ENCODE measurements around the gene DNAJC22. TPM values are rescaled to one million over a fixed set of nuclear protein-coding genes. Genes with fewer than 3 reads are reported as not detected.

The DNAJC22 gene
- total RNA-seq: under 1 TPM in 1 of 2 experiments, not detected in 1; 0.14 TPM

- ATAC-seq (peak; percentile 56), DNase-seq (peak; percentile 79)
- no peaks in the 10 kb centered on the region for H3K36me3 Mint-ChIP-seq (ENCODE audit: low read depth)
- CTCF ChIA-PET: interaction anchor here (0.6 to 6.9 kb wide), 42 partner anchors 8 to 366 kb away, joined by 3 to 145 read pairs (median 5); partner anchors contain the start of genes PRPH, SPATS2 and TROAP
- TF ChIP-seq, protein P1, sequence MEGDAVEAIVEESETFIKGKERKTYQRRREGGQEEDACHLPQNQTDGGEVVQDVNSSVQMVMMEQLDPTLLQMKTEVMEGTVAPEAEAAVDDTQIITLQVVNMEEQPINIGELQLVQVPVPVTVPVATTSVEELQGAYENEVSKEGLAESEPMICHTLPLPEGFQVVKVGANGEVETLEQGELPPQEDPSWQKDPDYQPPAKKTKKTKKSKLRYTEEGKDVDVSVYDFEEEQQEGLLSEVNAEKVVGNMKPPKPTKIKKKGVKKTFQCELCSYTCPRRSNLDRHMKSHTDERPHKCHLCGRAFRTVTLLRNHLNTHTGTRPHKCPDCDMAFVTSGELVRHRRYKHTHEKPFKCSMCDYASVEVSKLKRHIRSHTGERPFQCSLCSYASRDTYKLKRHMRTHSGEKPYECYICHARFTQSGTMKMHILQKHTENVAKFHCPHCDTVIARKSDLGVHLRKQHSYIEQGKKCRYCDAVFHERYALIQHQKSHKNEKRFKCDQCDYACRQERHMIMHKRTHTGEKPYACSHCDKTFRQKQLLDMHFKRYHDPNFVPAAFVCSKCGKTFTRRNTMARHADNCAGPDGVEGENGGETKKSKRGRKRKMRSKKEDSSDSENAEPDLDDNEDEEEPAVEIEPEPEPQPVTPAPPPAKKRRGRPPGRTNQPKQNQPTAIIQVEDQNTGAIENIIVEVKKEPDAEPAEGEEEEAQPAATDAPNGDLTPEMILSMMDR (IDR thresholded peaks at IDR 0.05): no peak
- POLR2A ChIA-PET: interaction anchor here (1.1 to 2.9 kb wide), 5 partner anchors 19 to 83 kb away, joined by 3 to 13 read pairs (median 4); partner anchors contain the start of gene SPATS2
- H3K27ac Mint-ChIP-seq: no peak within 1 kb of the TSS
- intact Hi-C loops (cut with micrococcal nuclease): no loop called here
- H3K4me3 Mint-ChIP-seq: peak within 1 kb of the TSS; percentile 65
- H3K9me3 Mint-ChIP-seq: no peaks in the 10 kb centered on the region
- peaks cover 39% of the 10 kb centered on the region for H3K4me1 Mint-ChIP-seq (ENCODE audit: low read depth)
- H3K27me3 Mint-ChIP-seq: peaks cover 64% of the 10 kb centered on the region
Observed at GRCh38 chr12:49346659-49347310, at the start of gene DNAJC22. Gene DNAJC22 (plus strand): TSS chr12:49346888. CDS start chr12:49348873, 1,985 bp downstream.

GRCh38 chr12:49297695-49298060 lies 49.0 kb upstream of the DNAJC22 start:
- Mint-ChIP-seq H3K27ac (no peak overlapping the region), H3K4me1 (ENCODE audit: low read depth) (peaks cover 13% of the 10 kb centered on the region), H3K9me3 (no peaks in the 10 kb centered on the region), H3K4me3 (peak overlapping the region; percentile 5), H3K27me3 (peaks cover 58% of the 10 kb centered on the region), H3K36me3 (ENCODE audit: low read depth) (no peaks in the 10 kb centered on the region)
- TF ChIP-seq, protein P1 (IDR thresholded peaks at IDR 0.05): no peak
- intact Hi-C loops (cut with micrococcal nuclease): no loop called here
- DNase-seq (no peak), ATAC-seq (no peak)
- CTCF ChIA-PET: interaction anchor here (0.8 to 13.6 kb wide), 19 partner anchors 9 to 283 kb away, joined by 3 to 115 read pairs (median 6); partner anchors contain the start of genes C1QL4, DNAJC22, KCNH3 and TROAP
- POLR2A ChIA-PET: interaction anchor here (0.7 to 1.6 kb wide), 3 partner anchors 9 to 32 kb away, joined by 3 to 4 read pairs (median 3); partner anchors contain the start of gene TUBA1C

DNA sequence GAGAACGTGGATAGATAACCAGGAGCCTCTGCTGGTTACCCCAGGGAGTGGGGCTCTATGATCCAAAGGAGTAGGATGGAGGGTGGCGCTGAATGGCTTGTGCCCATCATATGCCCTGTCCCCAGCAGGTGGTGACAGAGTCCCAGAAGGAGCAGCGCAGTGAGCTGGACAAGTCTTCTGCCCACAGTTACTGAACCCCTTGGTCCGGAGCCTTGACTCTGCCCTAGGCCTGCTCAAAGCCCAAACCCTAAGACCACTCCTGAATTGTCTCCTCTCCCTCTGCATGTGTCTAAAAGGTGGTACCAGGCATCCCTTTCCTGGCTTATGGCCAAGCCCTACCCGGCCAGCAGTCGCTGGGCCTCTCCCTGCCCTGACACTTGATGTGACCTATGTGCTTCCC lies 48.5 kb upstream of the DNAJC22 start:
- H3K4me1 Mint-ChIP-seq (ENCODE audit: low read depth): peaks cover 13% of the 10 kb centered on the region
- ATAC-seq: no peak
- TF ChIP-seq, protein P1 (IDR thresholded peaks at IDR 0.05): no peak
- no peak overlapping the region for H3K27ac Mint-ChIP-seq
- ChIA-PET POLR2A (interaction anchor here (1.5 kb wide), 2 partner anchors 24 to 44 kb away, joined by 3 read pairs; no protein-coding TSS in a partner anchor), CTCF (interaction anchor here (1.3 to 13.6 kb wide), 7 partner anchors 8 to 209 kb away, joined by 3 to 115 read pairs (median 11); partner anchors contain the start of genes C1QL4 and DNAJC22)
- DNase-seq: peak; percentile 41
- H3K9me3 Mint-ChIP-seq: no peaks in the 10 kb centered on the region
- intact Hi-C loops (cut with micrococcal nuclease): no loop called here
- no peaks in the 10 kb centered on the region for H3K36me3 Mint-ChIP-seq (ENCODE audit: low read depth)
- peaks cover 62% of the 10 kb centered on the region for H3K27me3 Mint-ChIP-seq
- H3K4me3 Mint-ChIP-seq: no peak overlapping the region

GRCh38 chr12:49301760-49302159 lies 44.9 kb upstream of the DNAJC22 start:
- Mint-ChIP-seq H3K4me3 (no peak overlapping the region), H3K9me3 (no peaks in the 10 kb centered on the region), H3K27ac (no peak overlapping the region), H3K4me1 (ENCODE audit: low read depth) (peaks cover 6% of the 10 kb centered on the region), H3K36me3 (ENCODE audit: low read depth) (no peaks in the 10 kb centered on the region), H3K27me3 (peaks cover 44% of the 10 kb centered on the region)
- ChIA-PET POLR2A (no interaction called here), CTCF (interaction anchor here (1.1 to 5.1 kb wide), 3 partner anchors 8 to 46 kb away, joined by 3 to 20 read pairs (median 15); no protein-coding TSS in a partner anchor)
- ATAC-seq (no peak), DNase-seq (peak; percentile 20)
- TF ChIP-seq, protein P1 (IDR thresholded peaks at IDR 0.05): no peak
- intact Hi-C loops (cut with micrococcal nuclease): no loop called here

DNA sequence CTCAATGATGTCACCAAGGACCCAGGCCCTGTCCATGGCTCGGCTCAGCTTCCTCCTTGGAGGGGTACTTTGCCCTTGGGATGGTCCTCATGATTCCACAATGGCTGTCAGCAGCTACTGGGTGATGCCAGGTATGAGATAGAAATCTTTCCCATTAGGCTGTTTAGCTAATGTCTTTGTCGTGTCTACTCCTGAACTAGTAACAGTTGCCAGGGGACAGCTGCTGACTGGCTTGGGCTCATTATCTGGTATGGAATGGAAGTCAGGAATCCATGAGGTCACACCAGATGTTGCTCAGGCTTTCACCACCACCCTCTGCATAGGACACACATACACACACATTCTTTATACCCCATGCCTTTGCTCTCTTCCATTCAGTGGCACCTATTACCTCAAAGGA lies 42.5 kb upstream of the DNAJC22 start:
- Mint-ChIP-seq H3K27ac (no peak overlapping the region), H3K4me3 (no peak overlapping the region), H3K9me3 (no peaks in the 10 kb centered on the region), H3K36me3 (ENCODE audit: low read depth) (no peaks in the 10 kb centered on the region), H3K4me1 (ENCODE audit: low read depth) (no peaks in the 10 kb centered on the region), H3K27me3 (peaks cover 34% of the 10 kb centered on the region)
- POLR2A ChIA-PET: no interaction called here
- no peak for DNase-seq
- ATAC-seq: no peak
- intact Hi-C loops (cut with micrococcal nuclease): no loop called here
- CTCF ChIA-PET: interaction anchor here (0.7 to 5.1 kb wide), 9 partner anchors 10 to 370 kb away, joined by 3 to 20 read pairs (median 6); partner anchors contain the start of genes PRPH and SPATS2
- TF ChIP-seq, protein P1 (IDR thresholded peaks at IDR 0.05): no peak

All from activated CD8-positive, alpha-beta T cell treated with anti-CD3 and anti-CD28 coated beads for 36 hours (primary cell).